SU-DHL-6 (cell line): ENCODE measurements around the gene FBN3.
"Not testable (repeated sequence)": the region's sequence is repeated elsewhere in the genome, so short reads cannot be mapped to it uniquely, and the experiment has no call there.

Source experiments
- H2AFZ ChIP-seq: fragments of 200-600 bp; sonication (generic); 2 replicates; pipeline ENCODE4 v1.6.1; 2014; ENCODE audit warnings: low read depth, mild to moderate bottlenecking, moderate library complexity, mixed read lengths, antibody characterized with exemption, low read length; ENCODE audit not compliant: severe bottlenecking
- H3F3A ChIP-seq: fragments of 200-600 bp; shearing (Covaris generic); 2 replicates; pipeline ENCODE4 v1.6.0; 2016; ENCODE audit warnings: antibody characterized with exemption, mild to moderate bottlenecking; ENCODE audit not compliant: insufficient read depth
- H3K27ac ChIP-seq: fragments of 200-600 bp; sonication (generic); 2 replicates; pipeline ENCODE4 v1.5.1; 2016; ENCODE audit warnings: low read depth, mild to moderate bottlenecking, low read length, moderate library complexity, mixed read lengths
- H3K27me3 ChIP-seq: fragments of 200-600 bp; sonication (generic), shearing (Covaris generic); 2 replicates; pipeline ENCODE4 v1.6.0; 2014; ENCODE audit warnings: mild to moderate bottlenecking, low read length
- H3K36me3 ChIP-seq: fragments of 200-600 bp; sonication (generic); 2 replicates; pipeline ENCODE4 v1.6.1; 2014; ENCODE audit warnings: mild to moderate bottlenecking, low read length, mixed read lengths
- H3K4me2 ChIP-seq: fragments of 300-600, 200-600 bp; shearing (Covaris generic), sonication (generic); 2 replicates; pipeline ENCODE4 v1.6.0; 2014; ENCODE audit warnings: low read length, low read depth, mild to moderate bottlenecking; ENCODE audit not compliant: poor library complexity, severe bottlenecking
- H3K4me3 ChIP-seq: fragments of 200-600 bp; sonication (generic); 2 replicates; pipeline ENCODE4 v1.5.1; 2014; ENCODE audit warnings: antibody characterized with exemption, low read length, mild to moderate bottlenecking, mixed read lengths; ENCODE audit not compliant: insufficient read depth, poor library complexity, severe bottlenecking
- H3K79me2 ChIP-seq: fragments of 200-600 bp; sonication (generic); 2 replicates; pipeline ENCODE4 v1.6.1; 2014; ENCODE audit warnings: mild to moderate bottlenecking, low read length, moderate library complexity; ENCODE audit not compliant: insufficient read depth
- H3K9ac ChIP-seq: fragments of 200-600 bp; sonication (generic); 2 replicates; pipeline ENCODE4 v1.7.0; 2014; ENCODE audit warnings: mild to moderate bottlenecking, low read length
- H3K9me2 ChIP-seq: fragments of 200-600 bp; sonication (generic); replicated peaks from 2 replicates; pipeline ENCODE4 v1.6.1; 2014; ENCODE audit warnings: low read length; ENCODE audit not compliant: insufficient read depth
- H3K9me3 ChIP-seq: fragments of 200-600 bp; sonication (generic); 2 replicates; pipeline ENCODE4 v1.6.1; 2014; ENCODE audit warnings: low read length, mixed read lengths; ENCODE audit not compliant: insufficient read depth
- H4K20me1 ChIP-seq: fragments of 200-600 bp; sonication (generic); 2 replicates; pipeline ENCODE4 v1.6.1; 2014; ENCODE audit warnings: low read depth, mild to moderate bottlenecking, antibody characterized with exemption, low read length, moderate library complexity, mixed read lengths
- CTCF ChIP-seq: fragments of 200-600 bp; sonication (generic); IDR thresholded peaks from one replicate; pipeline ENCODE4 v1.5.1; 2017; ENCODE audit warnings: antibody characterized with exemption, mild to moderate bottlenecking, low read length, moderate library complexity; ENCODE audit not compliant: insufficient read depth, poor library complexity, severe bottlenecking
- EZH2phosphoT487 ChIP-seq: fragments of 200-600 bp; sonication (generic), shearing (Covaris generic); conservative IDR thresholded peaks from 2 replicates; pipeline ENCODE4 v1.6.1; 2018; ENCODE audit warnings: mild to moderate bottlenecking, antibody characterized with exemption, low read length, moderate library complexity, mixed read lengths

FBN3 gene

DNA sequence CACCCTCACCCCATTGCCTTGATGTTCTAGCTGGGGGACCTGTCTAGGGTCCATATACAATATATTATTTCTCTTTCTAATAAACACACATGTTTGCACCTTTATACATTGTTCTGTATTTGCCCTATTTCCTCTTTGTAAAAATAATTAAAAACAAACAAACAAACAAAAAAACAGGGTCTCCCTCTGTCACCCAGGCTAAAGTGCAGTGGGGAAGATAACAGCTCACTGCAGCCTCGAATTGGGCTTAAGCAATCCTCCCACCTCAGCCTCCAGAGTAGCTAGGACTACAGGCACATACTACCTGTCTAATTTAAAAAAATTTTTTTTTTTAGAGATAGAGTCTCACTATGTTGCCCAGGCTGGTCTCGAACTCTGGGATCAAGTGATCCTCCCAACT lies 5.9 kb upstream of the FBN3 start:
- H3K27ac ChIP-seq, result no peak overlapping the region
- no peaks in the 10 kb centered on the region for H3K9me3 ChIP-seq
- no peaks in the 10 kb centered on the region for H3K79me2 ChIP-seq
- TF ChIP-seq CTCF (no peak), EZH2phosphoT487 (no peak)
- no peak overlapping the region for H3K4me2 ChIP-seq
- H3K9ac ChIP-seq, result no peak overlapping the region
- H3K27me3 ChIP-seq, result no peaks in the 10 kb centered on the region
- no peak overlapping the region for H3K4me3 ChIP-seq
- no peaks in the 10 kb centered on the region for H3K36me3 ChIP-seq
- H2AFZ ChIP-seq, result no peak overlapping the region
- no peaks in the 10 kb centered on the region for H3F3A ChIP-seq
- H4K20me1 ChIP-seq, result no peaks in the 10 kb centered on the region
- H3K9me2 ChIP-seq, result no peaks in the 10 kb centered on the region

DNA sequence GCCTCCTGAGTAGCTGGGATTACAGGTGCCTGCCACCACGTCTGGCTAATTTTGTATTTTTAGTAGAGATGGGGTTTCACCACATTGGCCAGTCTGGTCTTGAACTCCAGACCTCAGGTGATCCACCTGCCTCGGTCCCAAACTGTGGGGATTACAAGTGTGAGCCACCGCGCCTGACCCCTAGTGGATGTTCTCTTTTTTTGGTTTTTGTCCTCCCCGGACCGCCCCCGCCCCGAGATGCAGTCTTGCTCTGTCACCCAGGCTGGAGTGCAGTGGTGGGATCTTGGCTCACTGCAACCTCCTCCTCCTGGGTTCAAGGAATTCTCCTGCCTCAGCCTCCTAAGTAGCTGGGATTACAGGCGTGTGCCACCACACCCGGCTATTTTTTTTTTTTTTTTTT lies 4.6 kb upstream of the FBN3 start:
- not testable (repeated sequence) for H3K36me3 ChIP-seq

DNA sequence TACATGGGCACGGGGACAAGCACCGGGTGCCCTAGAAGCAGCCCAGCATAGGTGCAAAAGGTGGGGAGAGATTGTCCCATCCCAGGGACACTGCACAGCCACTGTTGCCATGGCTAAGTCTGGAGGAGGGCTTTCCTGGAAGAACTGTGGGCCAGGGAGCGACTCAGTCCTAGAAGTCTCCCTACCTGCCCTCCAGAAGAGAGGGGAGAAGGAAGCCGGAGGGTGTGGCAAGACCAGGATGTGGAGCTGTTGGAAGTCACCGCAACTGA lies 2.3 kb upstream of the FBN3 start:
- Histone ChIP-seq H3K36me3 (no peaks in the 10 kb centered on the region), H3K9me2 (no peaks in the 10 kb centered on the region), H3K4me2 (no peak overlapping the region), H3K27ac (no peak overlapping the region), H3K9me3 (no peaks in the 10 kb centered on the region), H4K20me1 (no peaks in the 10 kb centered on the region), H3K4me3 (no peak overlapping the region), H3K9ac (no peak overlapping the region), H3F3A (no peaks in the 10 kb centered on the region), H2AFZ (no peak overlapping the region), H3K27me3 (no peaks in the 10 kb centered on the region), H3K79me2 (no peaks in the 10 kb centered on the region)
- TF ChIP-seq EZH2phosphoT487 (no peak), CTCF (no peak)

More for the DNA sequence above, 4.6 kb upstream of the FBN3 start:
- H3K4me3 ChIP-seq, H2AFZ ChIP-seq, H4K20me1 ChIP-seq, H3F3A ChIP-seq, H3K27ac ChIP-seq, H3K4me2 ChIP-seq, H3K9me2 ChIP-seq, H3K9ac ChIP-seq, H3K79me2 ChIP-seq, H3K9me3 ChIP-seq, H3K27me3 ChIP-seq: not testable (repeated sequence)
- peak; percentile 13 for TF ChIP-seq CTCF

DNA sequence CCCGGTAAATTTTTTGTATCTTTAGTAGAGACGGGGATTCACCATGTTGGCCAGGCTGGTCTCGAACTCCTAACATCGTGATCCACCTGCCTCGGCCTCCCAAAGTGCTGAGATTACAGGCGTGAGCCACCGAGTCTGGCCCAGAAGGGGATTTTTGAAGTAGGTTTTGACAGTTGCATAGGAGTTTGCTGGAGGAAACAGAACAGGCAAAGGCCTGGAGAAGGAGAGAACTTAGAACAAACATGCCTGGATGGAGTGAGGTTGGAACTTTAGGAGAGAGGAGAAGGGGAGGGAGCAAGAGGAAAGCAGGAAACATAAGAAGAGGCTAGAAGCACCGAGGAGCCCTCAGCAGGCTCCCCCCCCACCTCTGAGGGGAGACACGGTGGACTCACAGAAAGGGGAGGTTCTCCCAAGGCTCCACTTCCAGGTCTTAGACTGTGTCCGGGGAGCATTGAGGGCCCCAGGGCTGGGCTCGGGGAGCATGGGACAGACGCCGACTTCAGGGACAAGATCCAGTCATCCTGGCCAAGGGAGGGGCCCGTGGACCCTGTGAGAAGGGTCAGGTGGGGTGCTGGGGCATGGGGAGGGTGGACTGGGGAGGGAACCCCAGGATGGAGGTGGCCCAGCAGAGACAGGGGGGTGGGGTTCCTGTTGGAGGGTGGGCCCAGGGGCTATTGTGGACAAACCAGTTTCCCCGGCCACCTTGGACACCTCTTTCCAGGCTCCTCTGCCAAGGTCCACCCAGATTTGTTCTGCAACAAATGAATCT lies 1.8 kb upstream of the FBN3 start:
- no peak overlapping the region for H3K4me3 ChIP-seq
- H3F3A ChIP-seq, result no peaks in the 10 kb centered on the region
- no peaks in the 10 kb centered on the region for H3K79me2 ChIP-seq
- H3K9ac ChIP-seq, result no peak overlapping the region
- H2AFZ ChIP-seq, result no peak overlapping the region
- no peak for TF ChIP-seq CTCF
- TF ChIP-seq EZH2phosphoT487, result no peak
- H3K36me3 ChIP-seq, result no peaks in the 10 kb centered on the region
- no peak overlapping the region for H3K27ac ChIP-seq
- no peaks in the 10 kb centered on the region for H3K9me2 ChIP-seq
- H3K4me2 ChIP-seq, result no peak overlapping the region
- H3K27me3 ChIP-seq, result no peaks in the 10 kb centered on the region
- H4K20me1 ChIP-seq, result no peaks in the 10 kb centered on the region
- H3K9me3 ChIP-seq, result no peaks in the 10 kb centered on the region
